ENCODE measurements around the gene ZDHHC14.
A peak's percentile ranks its signal among the peaks of the same experiment; 100 is the strongest.
"Not testable (repeated sequence)": the region's sequence is repeated elsewhere in the genome, so short reads cannot be mapped to it uniquely, and the experiment has no call there.

The ZDHHC14 gene

DNA sequence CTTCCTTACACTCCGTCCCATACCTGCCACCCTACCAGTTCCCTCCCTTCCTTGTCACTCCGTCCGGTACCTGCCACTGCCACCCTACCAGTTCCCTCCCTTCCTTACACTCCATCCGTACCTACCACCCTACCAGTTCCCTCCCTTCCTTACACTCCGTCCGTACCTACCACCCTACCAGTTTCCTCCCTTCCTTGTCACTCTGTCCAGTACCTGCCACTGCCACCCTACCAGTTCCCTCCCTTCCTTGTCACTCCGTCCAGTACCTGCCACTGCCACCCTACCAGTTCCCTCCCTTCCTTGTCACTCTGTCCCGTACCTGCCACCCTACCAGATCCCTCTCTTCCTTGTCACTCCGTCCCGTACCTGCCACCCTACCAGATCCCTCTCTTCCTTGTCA lies 310.6 kb downstream of the ZDHHC14 start:
- DNase-seq (ENCODE audit: low spot score), result not testable (repeated sequence)

DNA sequence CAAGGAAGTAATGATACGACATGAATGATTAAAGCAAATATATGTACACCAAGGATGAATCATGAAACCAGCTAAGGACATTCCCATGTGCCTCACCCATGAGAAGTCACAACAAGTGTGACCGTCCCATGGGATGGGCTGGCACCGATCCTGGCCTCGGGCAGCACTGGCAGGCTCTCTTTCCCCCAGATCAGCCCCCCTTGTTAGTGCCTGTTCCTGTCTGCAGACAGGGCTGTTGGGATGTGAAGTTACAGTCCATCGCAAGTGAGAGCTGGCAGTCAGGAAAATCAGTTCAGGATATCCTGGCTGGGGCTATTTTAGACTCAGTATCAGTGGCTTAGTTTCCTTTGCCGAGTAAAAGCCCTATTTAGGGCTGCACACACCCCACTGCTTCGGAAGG lies 312.9 kb downstream of the ZDHHC14 start:
- no peak for DNase-seq (ENCODE audit: low spot score)

DNA sequence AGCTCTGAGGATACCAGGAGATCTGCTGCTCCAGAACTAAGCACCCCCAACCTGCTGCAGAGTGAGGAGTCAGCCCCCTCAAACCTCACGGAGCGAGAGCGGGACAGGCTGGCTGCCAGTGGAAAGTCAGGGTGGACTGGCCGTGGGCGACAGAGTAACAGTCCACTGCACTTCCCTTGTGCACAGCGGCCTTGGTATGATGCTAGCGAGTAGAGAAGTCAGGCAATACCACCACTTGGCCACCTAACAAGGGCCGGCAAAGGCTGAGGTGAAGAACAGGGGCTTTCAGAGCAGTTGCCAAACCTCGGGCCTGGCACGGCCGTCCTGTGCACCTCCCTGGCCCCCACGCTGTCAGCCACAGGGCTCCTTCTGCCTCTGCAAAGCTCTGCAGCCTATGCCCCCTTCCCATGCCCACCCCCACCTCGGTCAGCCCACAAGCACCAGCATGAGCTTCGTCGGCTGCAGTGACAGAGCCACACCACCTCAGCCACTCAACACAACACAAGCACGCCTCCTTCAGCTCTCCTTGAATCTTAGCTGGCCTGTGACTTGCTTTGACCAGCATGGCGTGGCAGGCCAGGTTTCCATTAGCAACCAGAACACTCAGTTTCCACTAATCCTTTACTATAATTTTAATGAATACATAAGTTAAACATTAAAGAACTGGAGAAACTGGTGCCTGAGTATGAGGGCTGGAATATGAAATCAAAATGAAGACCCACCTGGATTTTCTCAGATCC lies 314.5 kb downstream of the ZDHHC14 start:
- DNase-seq (ENCODE audit: low spot score), result no peak

DNA sequence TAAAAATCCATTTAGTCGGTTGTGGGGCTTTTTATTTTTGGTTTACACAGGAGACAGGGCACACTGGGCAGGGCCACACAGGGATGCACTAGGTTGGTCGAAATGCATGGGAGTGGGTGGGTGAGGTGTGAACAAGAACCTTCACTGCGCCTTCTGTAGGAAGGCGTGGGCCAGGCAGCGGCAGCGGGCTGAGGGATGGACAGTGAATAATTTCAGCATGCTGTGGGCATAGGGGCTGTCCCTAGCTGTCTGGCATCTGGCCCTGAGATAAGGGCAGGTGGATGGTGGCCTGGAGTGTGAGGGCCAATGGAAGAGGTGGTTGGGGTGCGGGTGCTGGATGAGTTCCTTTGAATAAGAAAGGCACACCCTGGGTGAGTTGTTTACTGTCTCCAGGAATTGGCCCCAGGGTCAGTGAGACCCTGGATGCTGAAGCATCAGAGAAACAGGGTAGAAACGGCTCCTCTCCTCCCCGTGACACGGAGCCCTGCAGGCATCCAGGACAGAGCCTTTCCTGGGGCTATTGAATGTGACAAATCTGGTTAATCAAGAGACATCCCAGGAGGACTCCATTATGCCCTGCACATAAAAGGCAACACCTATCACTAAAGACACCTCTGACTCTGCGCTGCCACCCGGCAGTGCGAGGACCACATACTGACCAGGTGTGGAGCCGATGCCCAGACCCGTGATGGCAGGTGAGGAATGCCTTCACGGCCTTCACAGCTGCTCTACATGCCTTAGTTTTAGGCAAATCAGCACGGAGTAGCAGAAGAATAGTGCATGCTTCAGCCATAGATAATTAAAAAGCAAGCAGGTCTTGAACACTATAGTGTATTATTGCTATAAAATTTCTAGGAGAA lies 319.0 kb downstream of the ZDHHC14 start:
- no peak for DNase-seq (ENCODE audit: low spot score)

DNA sequence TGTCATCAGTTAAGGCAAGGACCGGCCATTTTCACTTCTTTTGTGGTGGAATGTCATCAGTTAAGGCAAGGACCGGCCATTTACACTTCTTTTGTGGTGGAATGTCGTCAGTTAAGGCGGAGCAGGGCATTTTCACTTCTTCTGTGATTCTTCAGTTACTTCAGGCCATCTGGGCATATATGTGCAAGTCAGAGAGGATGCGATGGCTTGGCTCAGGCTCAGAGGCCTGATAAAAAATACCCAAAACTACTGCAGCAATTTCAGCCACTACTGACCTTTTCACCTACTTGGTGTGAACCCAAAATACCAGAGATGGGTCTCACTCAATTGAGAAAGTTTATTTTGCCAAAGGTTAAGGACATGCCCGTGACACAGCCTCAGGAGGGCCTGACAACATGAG lies 325.4 kb downstream of the ZDHHC14 start:
- DNase-seq (ENCODE audit: low spot score), result not testable (repeated sequence)

DNA sequence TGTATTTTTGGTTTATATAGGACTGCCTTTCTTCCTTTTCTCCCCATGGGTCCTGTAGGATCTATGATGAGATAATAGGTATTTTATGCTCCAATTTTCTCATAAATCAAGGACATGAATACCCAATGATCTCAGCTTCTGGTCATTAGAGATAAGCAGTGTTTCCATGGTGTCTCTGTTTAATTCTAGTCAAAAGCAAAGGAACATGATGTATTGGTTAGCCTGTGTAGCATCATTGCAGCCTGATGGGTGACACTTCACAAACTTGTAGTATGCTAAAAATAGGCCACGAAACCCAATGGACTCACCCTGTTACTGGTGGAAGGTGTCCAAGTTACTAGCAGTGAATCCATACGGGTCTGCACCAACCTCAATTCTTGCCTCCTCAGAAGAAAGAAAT lies 325.9 kb downstream of the ZDHHC14 start:
- DNase-seq (ENCODE audit: low spot score), result no peak

DNA sequence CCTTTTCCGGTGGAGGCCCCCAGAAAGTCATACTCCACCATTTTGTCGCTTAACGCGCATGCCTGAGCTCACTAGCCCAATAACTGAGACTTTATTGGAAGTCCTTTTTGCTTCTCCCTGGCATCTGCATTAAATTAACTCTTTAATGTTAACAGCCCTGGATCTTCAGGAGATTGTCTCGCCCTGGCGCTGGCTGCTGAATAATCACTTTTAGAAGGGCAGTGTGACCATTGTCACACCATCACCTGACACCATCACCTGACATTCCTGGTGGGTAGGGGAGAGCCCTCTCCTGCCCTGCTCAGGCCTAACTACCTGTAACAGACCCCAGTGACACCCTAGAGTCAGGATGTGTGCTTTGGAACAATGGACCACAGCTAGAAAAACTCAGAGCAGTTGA lies 326.6 kb downstream of the ZDHHC14 start:
- DNase-seq (ENCODE audit: low spot score), result no peak

DNA sequence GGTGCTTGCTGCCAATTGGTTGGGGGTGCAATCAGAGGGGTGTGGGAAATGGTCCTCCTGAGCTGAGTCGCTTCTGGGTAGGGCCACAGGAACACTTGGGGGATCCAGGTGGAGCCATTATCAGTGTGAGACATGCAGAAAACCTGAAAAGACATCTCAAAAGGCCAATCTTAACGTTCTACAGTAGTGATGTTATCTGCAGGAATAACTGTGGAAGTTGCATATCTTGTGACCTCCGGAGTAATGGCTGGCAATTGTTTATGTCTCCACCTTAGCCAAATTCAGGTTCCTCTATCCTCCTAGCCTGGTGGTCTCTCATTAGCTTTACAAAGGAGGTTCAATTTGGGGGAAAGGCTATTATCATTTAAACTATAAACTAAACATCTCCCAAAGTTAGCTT lies 327.2 kb downstream of the ZDHHC14 start:
- no peak for DNase-seq (ENCODE audit: low spot score)

DNA sequence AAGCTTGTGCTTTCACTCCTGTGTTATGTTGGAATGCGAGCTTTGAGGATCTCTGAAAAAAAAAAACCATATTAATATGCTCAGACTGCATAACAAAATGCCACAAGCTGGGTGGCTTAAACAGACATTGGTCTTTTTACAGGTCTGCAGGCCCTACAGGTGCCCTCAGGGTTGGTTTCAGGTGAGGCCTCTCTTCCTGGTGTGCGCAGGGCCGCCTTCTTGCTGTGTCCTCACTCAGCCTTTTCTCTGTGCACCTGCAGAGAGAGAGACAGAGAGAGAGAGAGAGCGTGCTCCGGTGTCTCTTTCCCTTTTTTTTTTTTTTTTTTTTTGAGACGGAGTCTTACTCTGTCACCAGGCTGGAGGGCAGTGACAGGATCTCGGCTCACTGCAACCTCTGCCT lies 327.9 kb downstream of the ZDHHC14 start:
- DNase-seq (ENCODE audit: low spot score), result no peak

DNA sequence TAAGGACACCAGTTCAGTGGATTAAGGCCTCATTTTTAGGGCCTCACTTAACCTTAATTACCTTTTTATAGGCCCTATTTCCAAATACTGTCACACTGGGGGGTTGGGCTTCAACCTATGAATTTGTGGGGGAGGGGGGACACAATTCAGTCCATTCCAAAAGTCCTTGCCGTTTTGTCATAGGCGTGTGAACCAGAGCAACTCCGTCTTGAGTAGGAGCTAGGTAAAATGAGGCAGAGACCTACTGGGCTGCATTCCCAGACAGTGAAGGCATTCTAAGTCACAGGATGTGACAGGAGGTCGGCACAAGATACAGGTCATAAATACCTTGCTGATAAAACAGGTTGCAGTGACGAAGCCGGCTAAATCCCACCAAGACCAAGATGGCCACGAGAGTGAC lies 328.6 kb downstream of the ZDHHC14 start:
- DNase-seq (ENCODE audit: low spot score), result no peak

DNA sequence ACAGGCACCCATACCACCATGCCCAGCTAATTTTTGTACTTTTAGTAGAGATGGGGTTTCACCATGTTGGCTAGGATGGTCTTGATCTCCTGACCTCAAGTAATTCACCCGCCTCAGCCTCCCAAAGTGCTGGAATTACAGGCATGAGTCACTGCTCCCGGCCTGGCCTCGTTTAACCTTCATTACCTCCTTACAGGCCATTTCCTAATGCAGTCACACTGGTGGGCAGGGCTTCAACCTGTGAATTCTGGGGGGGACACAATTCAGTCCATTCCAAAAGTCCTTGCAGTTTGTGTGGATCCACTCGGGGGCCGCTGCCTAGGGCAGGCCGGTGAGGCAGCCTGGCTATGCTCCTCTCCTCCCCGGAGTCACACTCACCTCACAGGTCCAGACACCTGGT lies 329.6 kb downstream of the ZDHHC14 start:
- no peak for DNase-seq (ENCODE audit: low spot score)

DNA sequence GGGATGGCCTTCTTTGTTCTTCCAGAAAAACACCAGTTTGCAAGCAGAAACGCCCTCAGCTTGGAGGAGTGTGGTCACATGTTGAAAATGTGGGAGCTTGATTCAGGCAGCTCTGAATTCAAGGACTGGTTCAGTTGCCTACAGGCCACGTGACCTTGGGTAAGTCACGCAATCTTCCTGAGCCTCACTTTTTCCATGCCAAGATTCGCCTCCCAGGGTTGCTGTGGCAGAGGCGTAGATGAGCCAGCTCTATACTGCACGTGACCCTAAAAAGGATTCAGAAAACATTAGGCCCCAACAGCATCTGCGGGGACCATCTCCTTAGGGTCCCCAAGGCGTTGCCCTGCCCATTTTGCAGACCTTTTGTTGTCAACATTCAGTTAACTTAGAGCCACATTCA lies 330.1 kb downstream of the ZDHHC14 start:
- DNase-seq (ENCODE audit: low spot score), result no peak

DNA sequence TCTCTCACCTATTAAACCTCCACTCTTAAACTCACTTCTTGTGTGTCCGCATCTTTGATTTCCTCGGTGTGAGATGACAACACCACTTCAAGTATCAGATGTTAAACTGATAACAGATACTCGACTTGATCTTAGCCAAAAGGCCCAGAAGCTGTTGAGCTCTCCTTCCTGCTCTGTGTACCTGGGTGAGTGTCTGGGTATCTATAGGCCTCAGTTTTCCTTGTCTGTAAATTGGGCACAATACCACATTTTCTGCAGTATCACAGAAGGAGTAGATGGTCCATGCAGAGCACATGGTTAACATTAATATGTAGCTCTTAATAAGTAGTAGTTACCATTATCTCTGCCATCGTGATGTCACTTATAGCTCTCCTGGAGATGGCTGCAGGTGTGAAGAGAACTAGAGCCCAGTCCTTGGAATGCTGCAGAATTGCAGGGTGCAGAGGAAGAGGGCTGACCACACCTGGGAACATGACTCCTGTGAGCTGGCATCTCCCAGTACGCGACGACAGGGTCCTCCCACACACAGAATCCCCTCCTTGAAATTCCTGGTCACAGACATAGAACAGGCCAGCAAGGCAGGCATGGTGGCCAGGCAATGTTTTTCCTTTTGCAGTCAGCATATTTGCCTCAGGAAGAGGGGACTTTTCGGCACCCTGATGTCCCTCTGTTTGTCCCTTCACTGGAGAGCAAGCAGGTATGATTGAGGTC lies 331.8 kb downstream of the ZDHHC14 start:
- DNase-seq (ENCODE audit: low spot score), result no peak

DNA sequence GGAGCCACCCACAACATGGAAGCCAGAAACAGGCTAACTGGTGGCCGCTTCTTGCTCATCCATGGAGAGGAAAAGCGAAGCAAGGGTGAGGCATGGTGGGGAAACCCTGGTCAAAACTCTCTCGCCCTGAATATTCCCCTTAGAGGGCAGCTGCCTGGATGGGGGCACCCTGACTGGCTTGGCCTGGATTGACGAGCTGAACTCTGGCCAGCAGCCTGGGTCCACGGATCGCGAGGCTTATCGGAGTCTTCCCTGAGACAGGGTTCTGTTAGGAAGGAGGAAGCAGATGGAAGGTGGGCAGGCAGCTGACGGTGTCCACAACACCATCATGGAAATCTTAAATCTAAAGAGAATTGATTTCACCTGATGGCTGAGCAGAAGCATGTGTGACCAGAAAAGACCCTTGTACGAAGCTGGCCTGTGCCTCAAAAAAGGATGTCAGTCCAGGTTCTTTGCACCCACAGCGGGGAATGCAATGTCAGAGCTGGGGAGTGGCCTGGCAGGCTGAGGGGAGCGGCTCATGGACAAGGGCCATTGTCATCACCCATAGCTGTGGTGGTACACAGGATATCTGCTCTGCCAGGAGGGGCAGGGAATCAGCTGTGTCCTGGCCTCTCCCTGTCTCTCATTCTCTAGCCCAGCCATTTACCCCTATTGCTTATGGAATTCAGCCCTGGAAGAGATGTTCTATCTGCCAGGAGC lies 332.6 kb downstream of the ZDHHC14 start:
- no peak for DNase-seq (ENCODE audit: low spot score)

DNA sequence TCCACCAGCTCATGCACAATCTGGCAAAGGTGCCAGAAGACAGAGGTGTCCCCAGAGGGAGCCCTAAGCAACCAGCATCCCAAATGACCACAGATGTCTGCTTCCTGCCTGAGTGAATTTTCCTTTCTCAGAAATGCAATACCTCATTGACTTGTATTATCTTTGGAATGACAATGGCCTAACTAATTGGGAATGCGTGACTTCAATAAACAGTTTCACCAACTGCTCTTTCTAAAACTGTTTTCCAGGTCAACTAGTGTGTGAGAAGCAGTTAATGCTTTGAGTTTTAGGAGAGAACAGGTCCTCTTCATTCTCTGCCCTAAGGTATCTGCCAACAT lies 333.1 kb downstream of the ZDHHC14 start:
- no peak for DNase-seq (ENCODE audit: low spot score)

DNA sequence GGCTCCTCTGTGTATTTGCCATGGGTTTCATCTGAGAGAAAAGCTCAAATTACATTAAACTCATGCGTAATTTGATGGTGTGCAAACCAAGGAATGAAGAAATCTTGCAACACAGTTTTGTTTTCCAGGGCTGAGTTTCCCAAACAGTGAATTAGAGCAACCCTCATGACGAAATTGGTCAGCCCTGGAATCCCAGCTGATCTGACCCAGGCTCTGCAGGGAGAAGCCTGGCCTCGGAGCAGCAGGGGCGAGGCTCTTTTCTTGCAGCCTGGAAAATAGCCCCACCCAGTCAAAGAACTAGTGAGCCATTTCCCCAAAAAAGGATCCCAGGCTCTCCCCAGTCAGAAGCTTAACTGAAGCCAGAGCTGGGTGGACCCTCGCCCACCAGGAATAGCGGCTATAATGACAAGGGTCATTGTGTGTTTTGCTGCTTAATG lies 334.8 kb downstream of the ZDHHC14 start:
- DNase-seq (ENCODE audit: low spot score), result no peak

DNA sequence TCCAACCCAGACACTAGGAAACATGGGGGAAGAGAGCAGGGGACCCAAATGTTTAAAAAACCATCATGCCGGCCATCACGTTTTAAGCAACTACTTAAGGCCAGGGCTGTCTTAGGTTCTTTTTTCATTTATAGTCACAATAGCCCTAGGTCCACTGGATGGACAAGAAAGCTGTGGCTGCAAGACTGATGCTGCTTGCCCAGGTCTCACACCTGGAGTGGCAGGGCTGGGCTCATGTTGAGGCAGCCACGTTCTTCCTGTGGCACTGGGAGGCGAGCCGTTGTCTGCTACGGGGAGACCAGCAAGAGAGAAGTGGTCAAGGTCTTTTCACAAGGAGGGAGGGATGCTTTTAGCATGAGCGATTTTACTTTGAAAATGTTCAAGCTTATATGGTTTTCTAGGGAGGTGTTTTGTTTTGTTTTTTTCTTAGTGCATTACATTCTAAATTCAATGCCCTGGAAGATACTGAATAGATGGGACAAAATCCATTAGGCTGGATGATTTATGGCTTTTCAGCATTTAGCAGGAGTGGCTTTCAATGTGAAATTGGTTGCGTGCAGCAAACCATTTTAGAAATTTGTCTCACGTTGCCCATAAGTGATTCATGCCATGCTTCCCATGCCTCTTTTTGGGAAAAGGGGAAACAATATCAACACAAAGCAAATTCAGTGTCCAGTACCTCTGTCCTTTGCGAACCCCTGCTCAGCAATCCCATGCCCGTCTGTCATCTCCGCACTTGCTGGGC lies 335.4 kb downstream of the ZDHHC14 start:
- no peak for DNase-seq (ENCODE audit: low spot score)

DNA sequence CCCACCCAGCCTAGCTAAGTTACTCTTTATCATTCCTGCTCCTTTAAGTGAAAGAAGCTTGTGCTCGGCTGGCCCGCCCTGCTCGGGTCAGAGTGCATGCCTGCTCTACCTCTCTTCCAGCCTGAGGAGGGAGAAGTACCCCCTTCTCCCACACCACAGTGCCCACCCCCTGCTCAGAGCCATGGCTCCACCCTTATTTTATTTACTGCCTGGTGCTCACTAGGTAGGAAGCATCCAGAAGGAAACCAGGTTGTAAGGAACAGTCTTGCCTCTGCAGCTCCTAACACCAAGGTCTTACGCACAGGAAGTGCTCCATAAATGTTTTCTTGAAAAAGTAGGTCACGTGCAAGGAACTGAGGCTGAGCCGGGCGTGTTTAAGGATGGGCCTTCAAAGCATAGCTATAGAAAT lies 336.4 kb downstream of the ZDHHC14 start:
- no peak for DNase-seq (ENCODE audit: low spot score)

DNA sequence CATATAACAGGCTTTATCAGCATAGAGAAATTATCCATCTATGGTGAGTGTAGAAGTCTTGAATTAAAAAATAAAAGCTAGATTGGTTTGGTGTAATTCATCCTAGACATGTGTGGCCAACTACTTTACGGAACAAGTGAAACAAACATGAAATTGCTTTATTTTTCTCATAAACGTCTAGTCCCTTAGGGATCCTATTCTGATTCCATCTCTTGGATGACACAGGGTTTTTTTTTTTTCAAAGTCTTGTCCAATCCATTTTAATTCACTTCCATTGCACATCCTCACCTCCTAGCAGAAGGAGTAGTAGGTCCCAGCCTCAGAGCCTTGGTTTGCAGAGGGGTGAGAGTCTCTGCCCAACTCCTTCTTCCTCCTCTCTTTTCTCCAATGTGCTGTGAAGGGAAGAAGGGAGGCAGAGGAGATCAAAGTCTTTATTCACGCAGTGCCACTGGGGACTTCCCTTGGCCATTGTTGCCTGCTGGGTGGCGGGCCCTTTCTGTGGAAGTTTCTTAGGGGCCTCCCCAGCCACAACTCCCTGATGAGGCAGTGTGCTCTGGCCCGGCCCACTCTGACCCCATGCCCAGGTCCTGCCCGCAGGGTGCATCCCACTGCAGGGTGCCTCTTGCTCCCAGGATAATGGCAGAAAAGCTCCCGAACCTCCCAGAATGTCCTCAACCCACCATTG lies 337.7 kb downstream of the ZDHHC14 start:
- DNase-seq (ENCODE audit: low spot score), result no peak

DNA sequence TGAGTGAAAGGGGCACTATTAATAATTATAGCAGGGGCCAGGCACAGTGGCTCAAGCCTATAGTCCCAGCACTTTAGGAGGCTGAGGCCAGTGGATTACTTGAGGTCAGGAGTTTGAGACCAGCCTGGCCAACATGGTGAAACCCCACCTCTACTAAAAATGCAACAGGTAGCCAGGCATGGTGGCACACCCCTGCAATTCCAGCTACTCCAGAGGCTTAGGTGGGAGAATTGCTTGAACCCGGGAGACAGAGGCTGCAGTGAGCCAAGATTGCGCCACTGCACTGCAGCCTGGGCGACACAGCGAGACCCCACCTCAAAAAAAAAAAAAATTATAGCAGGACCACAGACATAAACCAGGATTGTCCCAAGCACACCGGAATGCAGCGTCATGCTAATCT lies 340.0 kb downstream of the ZDHHC14 start:
- DNase-seq (ENCODE audit: low spot score), result not testable (repeated sequence)

DNA sequence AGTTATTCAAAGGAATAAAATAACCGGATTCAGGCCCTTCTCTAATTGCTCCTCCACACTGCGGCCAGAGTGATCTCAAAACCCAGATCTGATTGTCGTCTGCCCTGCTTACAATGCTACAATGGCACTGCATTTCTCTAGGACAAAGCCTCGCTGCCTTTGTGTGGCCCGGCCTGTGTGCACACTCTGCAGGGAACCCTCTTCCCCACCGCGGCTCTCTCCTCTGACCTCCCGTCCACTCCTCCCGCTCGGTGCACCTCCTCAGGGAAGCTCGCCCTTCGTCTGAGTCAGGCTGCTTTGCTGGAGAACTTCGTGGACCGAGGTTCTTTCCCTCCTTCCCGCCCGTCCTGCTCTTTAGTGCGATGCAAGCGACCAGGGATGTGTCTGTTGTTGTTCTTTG lies 340.4 kb downstream of the ZDHHC14 start:
- DNase-seq (ENCODE audit: low spot score), result peak; percentile 60

Measured in ecto neural progenitor cell (in vitro differentiated cells).